PC-3 (cell line): ENCODE data around the gene ZMIZ1. TPM values are rescaled to one million over a fixed set of nuclear protein-coding genes. Genes with fewer than 3 reads are reported as not detected.

ENCODE experiments used
- ATAC-seq: fragments of 200-7000 bp; cut with Tn5 transposase; 2 replicates; pipeline ENCODE4 v1.9.1; 2020; ENCODE audit warnings: mild to moderate bottlenecking, moderate library complexity
- BruUV-seq: library from RNA; stranded (reverse); fragments of 400-500 nt; replicated peaks from 2 replicates; lab custom pipeline; 2021; lab: Mats Ljungman, UMichigan
- CTCF ChIA-PET: fragments of 300-600 bp; sonication (Branson Sonifier 250); formaldehyde crosslinking; loops from one replicate; lab custom pipeline; 2022; ENCODE audit warnings: antibody characterized with exemption; lab: Charles Lee
- POLR2A ChIA-PET: fragments of 300-600 bp; sonication (Branson Sonifier 250); formaldehyde crosslinking; loops from one replicate; lab custom pipeline; 2022; ENCODE audit warnings: antibody characterized with exemption; ENCODE audit not compliant: unreplicated experiment; lab: Charles Lee
- DNase-seq: peaks from one replicate; pipeline ENCODE4 v3.0.0-alpha.2; 2015
- H2AFZ ChIP-seq: fragments of 300-600 bp; sonication (generic); 2 replicates; pipeline ENCODE4 v1.6.0; 2016; ENCODE audit warnings: antibody characterized with exemption, low read length
- H3F3A ChIP-seq: fragments of 300-600 bp; sonication (generic); one replicate; pipeline ENCODE4 v1.6.0; 2017; ENCODE audit warnings: antibody characterized with exemption, low read length, control low read depth, mild to moderate bottlenecking; ENCODE audit not compliant: unreplicated experiment
- H3K27ac ChIP-seq: fragments of 300-600 bp; sonication (generic); 2 replicates; pipeline ENCODE4 v1.5.1; 2016; ENCODE audit warnings: mild to moderate bottlenecking, low read length
- H3K27me3 ChIP-seq: fragments of 300-600 bp; sonication (generic); 2 replicates; pipeline ENCODE4 v1.6.1; 2016; ENCODE audit warnings: low read length, mixed read lengths
- H3K36me3 ChIP-seq: fragments of 300-600 bp; sonication (generic); 2 replicates; pipeline ENCODE4 v1.6.1; 2016; ENCODE audit warnings: low read depth, mixed run types, low read length, mixed read lengths
- H3K4me1 ChIP-seq: fragments of 300-600 bp; sonication (generic); 2 replicates; pipeline ENCODE4 v1.5.1; 2016; ENCODE audit warnings: low read length; ENCODE audit not compliant: insufficient read depth
- H3K4me2 ChIP-seq: fragments of 300-600 bp; sonication (generic); 2 replicates; pipeline ENCODE4 v1.6.0; 2016; ENCODE audit warnings: low read length
- H3K4me3 ChIP-seq: fragments of 300-600 bp; sonication (generic); 2 replicates; pipeline ENCODE4 v1.5.1; 2016; ENCODE audit warnings: mild to moderate bottlenecking, low read length, mixed read lengths
- H3K79me2 ChIP-seq: fragments of 300-600 bp; sonication (generic); 2 replicates; pipeline ENCODE4 v1.6.1; 2017; ENCODE audit warnings: low read length, mixed read lengths
- H3K9ac ChIP-seq: fragments of 300-600 bp; sonication (generic); 2 replicates; pipeline ENCODE4 v1.6.0; 2016; ENCODE audit warnings: mild to moderate bottlenecking, low read length
- H3K9me2 ChIP-seq: fragments of 300-600 bp; sonication (generic); replicated peaks from 2 replicates; pipeline ENCODE4 v1.6.1; 2016; ENCODE audit warnings: mixed run types, low read length, mixed read lengths
- H3K9me3 ChIP-seq: fragments of 300-600 bp; sonication (generic); 2 replicates; pipeline ENCODE4 v1.6.1; 2016; ENCODE audit warnings: low read length, mixed read lengths
- H4K20me1 ChIP-seq: fragments of 300-600 bp; sonication (generic); 2 replicates; pipeline ENCODE4 v1.6.1; 2016; ENCODE audit warnings: low read length, mixed read lengths
- CTCF ChIP-seq: fragments of 300-600 bp; sonication (generic); conservative IDR thresholded peaks from 2 replicates; pipeline ENCODE4 v1.5.1; 2017; ENCODE audit warnings: antibody characterized with exemption, low read depth, mild to moderate bottlenecking, low read length
- EZH2 ChIP-seq: fragments of 300-600 bp; sonication (generic); IDR thresholded peaks from one replicate; pipeline ENCODE4 v1.6.1; 2017; ENCODE audit warnings: antibody characterized with exemption, mild to moderate bottlenecking, low read length; ENCODE audit not compliant: unreplicated experiment
- EZH2phosphoT487 ChIP-seq: fragments of 300-600 bp; sonication (generic); IDR thresholded peaks from 2 replicates; pipeline ENCODE4 v1.6.1; 2018; ENCODE audit warnings: mild to moderate bottlenecking, antibody characterized with exemption, low read length, borderline replicate concordance
- intact Hi-C: fragments of 100-400 bp; cut with micrococcal nuclease; formaldehyde crosslinking; loops from 2 replicates; pipeline ENCODE4 v1.9.0; 2023
- total RNA-seq: library from RNA; depleted of rRNA; stranded (reverse); fragments of >200 nt; gene quantifications from 2 replicates; pipeline ENCODE4 v1.2.3, GENCODE V29; 2014

Gene ZMIZ1
- total RNA-seq, 1 experiment from 2014 or later = 55.4 TPM

- ATAC-seq = no peak
- Histone ChIP-seq H3K9me2 (no peaks in the 10 kb centered on the region), H3K4me3 (no peak overlapping the region), H3K9me3 (no peaks in the 10 kb centered on the region), H3K4me2 (no peak overlapping the region), H3K9ac (no peak overlapping the region), H3K27me3 (no peaks in the 10 kb centered on the region), H3K36me3 (no peaks in the 10 kb centered on the region; the same call in 1 of the 2 replicates), H4K20me1 (no peaks in the 10 kb centered on the region), H2AFZ (no peak overlapping the region), H3K79me2 (peaks cover 17% of the 10 kb centered on the region), H3K27ac (no peak overlapping the region), H3F3A (peaks cover 1% of the 10 kb centered on the region), H3K4me1 (peaks cover 25% of the 10 kb centered on the region)
- DNase-seq = no peak
- ChIA-PET CTCF (no interaction called here), POLR2A (no interaction called here)
- no TSS peak for BruUV-seq
- intact Hi-C loops = no loop called here
- TF ChIP-seq CTCF = no peak
- no peak for TF ChIP-seq EZH2phosphoT487
- no peak for TF ChIP-seq EZH2
Observed at GRCh38 chr10:79132681-79133381, 64.1 kb downstream of the ZMIZ1 start.

GRCh38 chr10:79133416-79133815 lies 64.7 kb downstream of the ZMIZ1 start:
- Histone ChIP-seq H3K36me3 (no peaks in the 10 kb centered on the region; the same call in 1 of the 2 replicates), H3K9me2 (no peaks in the 10 kb centered on the region), H3K27me3 (no peaks in the 10 kb centered on the region), H3K4me1 (peaks cover 19% of the 10 kb centered on the region), H4K20me1 (no peaks in the 10 kb centered on the region), H3K9me3 (no peaks in the 10 kb centered on the region), H3K9ac (no peak overlapping the region), H3F3A (no peaks in the 10 kb centered on the region), H3K4me3 (no peak overlapping the region), H2AFZ (no peak overlapping the region), H3K79me2 (peaks cover 12% of the 10 kb centered on the region), H3K4me2 (no peak overlapping the region), H3K27ac (no peak overlapping the region)
- DNase-seq = no peak
- intact Hi-C loops = no loop called here
- BruUV-seq = no TSS peak
- no peak for ATAC-seq
- ChIA-PET POLR2A (no interaction called here), CTCF (no interaction called here)
- TF ChIP-seq EZH2 = no peak
- TF ChIP-seq CTCF = no peak
- TF ChIP-seq EZH2phosphoT487 = no peak

- Histone ChIP-seq H2AFZ (no peak overlapping the region), H3K27ac (no peak overlapping the region), H3K9me2 (no peaks in the 10 kb centered on the region), H4K20me1 (no peaks in the 10 kb centered on the region), H3K79me2 (no peaks in the 10 kb centered on the region), H3K4me2 (no peak overlapping the region), H3K27me3 (no peaks in the 10 kb centered on the region), H3K9me3 (no peaks in the 10 kb centered on the region), H3K9ac (no peak overlapping the region), H3K4me1 (0 out of 2 replicates have a peak, but pooled peaks cover 4% of the 10 kb centered on the region), H3F3A (no peaks in the 10 kb centered on the region), H3K36me3 (peaks cover 11% of the 10 kb centered on the region; the same call in 1 of the 2 replicates), H3K4me3 (no peak overlapping the region)
- ATAC-seq (no peak), DNase-seq (no peak)
- BruUV-seq = no TSS peak
- ChIA-PET POLR2A (no interaction called here), CTCF (no interaction called here)
- intact Hi-C loops = no loop called here
- TF ChIP-seq CTCF (no peak), EZH2phosphoT487 (no peak), EZH2 (no peak)
Observed at GRCh38 chr10:79135790-79136189, 67.0 kb downstream of the ZMIZ1 start.
